ENCODE data around the gene TMEM178A. TPM values are rescaled to one million over a fixed set of nuclear protein-coding genes. Genes with fewer than 3 reads are reported as not detected.
A peak's percentile ranks its signal among the peaks of the same experiment; 100 is the strongest.

TMEM178A gene
- total and polyA plus RNA-seq, 12 donors, result 0.35 to 46.4 (median 3.3) TPM; not detected in 1

DNA sequence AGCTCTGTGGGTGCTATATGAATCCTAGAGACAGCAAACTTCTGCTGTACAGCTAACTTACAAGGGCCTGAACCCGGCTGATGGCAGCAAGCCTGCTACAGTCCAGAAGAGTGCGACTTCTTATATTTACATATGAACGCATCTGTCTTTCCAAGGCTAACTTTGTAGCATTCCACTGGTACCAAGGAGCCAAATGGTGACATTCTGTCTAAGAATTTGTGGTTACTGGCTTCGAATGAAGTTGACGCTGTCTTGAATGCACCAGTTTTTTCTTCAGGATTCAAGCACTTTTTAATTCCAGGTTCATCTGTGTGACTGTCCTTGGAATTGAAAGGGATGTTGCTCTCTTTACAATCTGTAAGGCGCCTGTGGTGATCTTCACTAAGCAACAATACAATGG lies 70.9 kb downstream of the TMEM178A start:
- WGBS, 4 donors, result 90 to 99% (median 94%) methylated on average over 6 of the region's 6 CpGs
- H3K4me1 ChIP-seq (replicated peaks in 1 of 2), result peaks cover 0 to 9% of the 10 kb centered on the region in 2 donors

DNA sequence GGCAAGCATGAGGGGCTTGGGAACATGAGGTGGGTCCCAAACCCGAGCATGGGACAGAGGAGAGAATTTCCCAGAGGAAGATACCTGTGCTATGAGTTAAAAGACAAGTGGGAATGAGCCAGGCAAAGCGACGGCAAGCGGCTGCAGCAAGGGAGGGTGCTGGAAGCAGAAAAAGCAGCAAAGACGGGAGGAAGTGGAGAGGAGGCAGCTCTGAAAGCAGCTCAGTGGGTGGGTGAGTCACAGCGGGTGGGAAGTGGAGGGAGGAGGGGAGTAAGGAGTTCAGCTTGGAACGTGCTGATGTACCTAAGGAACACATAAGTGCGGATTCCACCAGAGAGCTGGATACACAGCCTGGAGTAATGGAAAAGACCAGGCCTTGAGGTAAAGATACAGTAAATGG lies 71.9 kb downstream of the TMEM178A start:
- no peak overlapping the region for H3K4me3 ChIP-seq
- intact Hi-C loops (cut with DNase I), result no loop called here
- DNase-seq, result peak in 1 of 7 donors; percentile 30

More for the DNA sequence above, 70.9 kb downstream of the TMEM178A start:
- Histone ChIP-seq H3K36me3 (replicated peaks in 1 of 2) (peaks cover 0 to 8% of the 10 kb centered on the region in 2 donors), H3K9me3 (replicated peaks in 1 of 3) (no peaks in the 10 kb centered on the region), H3K27me3 (no peaks in the 10 kb centered on the region), H3K27ac (no peak overlapping the region), H3K4me3 (no peak overlapping the region)
- DNase-seq, result no peak
- TF ChIP-seq, protein P1, sequence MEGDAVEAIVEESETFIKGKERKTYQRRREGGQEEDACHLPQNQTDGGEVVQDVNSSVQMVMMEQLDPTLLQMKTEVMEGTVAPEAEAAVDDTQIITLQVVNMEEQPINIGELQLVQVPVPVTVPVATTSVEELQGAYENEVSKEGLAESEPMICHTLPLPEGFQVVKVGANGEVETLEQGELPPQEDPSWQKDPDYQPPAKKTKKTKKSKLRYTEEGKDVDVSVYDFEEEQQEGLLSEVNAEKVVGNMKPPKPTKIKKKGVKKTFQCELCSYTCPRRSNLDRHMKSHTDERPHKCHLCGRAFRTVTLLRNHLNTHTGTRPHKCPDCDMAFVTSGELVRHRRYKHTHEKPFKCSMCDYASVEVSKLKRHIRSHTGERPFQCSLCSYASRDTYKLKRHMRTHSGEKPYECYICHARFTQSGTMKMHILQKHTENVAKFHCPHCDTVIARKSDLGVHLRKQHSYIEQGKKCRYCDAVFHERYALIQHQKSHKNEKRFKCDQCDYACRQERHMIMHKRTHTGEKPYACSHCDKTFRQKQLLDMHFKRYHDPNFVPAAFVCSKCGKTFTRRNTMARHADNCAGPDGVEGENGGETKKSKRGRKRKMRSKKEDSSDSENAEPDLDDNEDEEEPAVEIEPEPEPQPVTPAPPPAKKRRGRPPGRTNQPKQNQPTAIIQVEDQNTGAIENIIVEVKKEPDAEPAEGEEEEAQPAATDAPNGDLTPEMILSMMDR (IDR thresholded peaks at IDR 0.05), result no peak
- no peak for TF ChIP-seq POLR2A (IDR thresholded peaks at IDR 0.05)
- intact Hi-C loops (cut with DNase I), result no loop called here

DNA sequence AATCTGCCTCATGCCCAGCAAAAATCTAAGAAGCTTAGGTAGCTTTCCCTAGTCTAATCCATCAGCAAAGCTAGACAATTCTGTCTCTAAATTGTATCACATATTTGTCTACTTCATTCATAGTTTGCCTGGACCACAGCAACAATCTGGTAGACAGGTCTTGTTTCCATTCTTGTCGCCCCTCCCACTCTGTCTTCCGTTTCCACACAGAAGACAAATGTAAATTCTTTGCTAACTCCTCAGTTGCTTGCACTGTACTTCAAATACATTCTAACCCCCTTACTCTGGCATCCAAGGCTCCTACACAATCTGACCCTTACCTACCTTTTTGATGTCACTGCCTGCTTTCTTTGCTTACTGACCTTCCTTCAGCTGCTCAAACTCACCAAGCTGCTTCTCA lies 73.2 kb downstream of the TMEM178A start:
- DNase-seq, result no peak
- no peak for TF ChIP-seq POLR2A (IDR thresholded peaks at IDR 0.05)
- TF ChIP-seq, protein P1 (IDR thresholded peaks at IDR 0.05), result no peak
- Histone ChIP-seq H3K36me3 (replicated peaks in 1 of 2) (peaks cover 0 to 8% of the 10 kb centered on the region in 2 donors), H3K27me3 (no peaks in the 10 kb centered on the region), H3K27ac (no peak overlapping the region), H3K4me1 (replicated peaks in 1 of 2) (peaks cover 0 to 7% of the 10 kb centered on the region in 2 donors), H3K4me3 (no peak overlapping the region), H3K9me3 (replicated peaks in 1 of 3) (no peaks in the 10 kb centered on the region)
- 90 to 98% (median 95%) methylated on average over 2 of the region's 2 CpGs for WGBS, 4 donors
- intact Hi-C loops (cut with DNase I), result no loop called here

More for the DNA sequence above, 71.9 kb downstream of the TMEM178A start:
- Histone ChIP-seq H3K27ac (no peak overlapping the region), H3K9me3 (replicated peaks in 1 of 3) (no peaks in the 10 kb centered on the region), H3K27me3 (no peaks in the 10 kb centered on the region), H3K36me3 (replicated peaks in 1 of 2) (peaks cover 0 to 8% of the 10 kb centered on the region in 2 donors), H3K4me1 (replicated peaks in 1 of 2) (peaks cover 0 to 9% of the 10 kb centered on the region in 2 donors)
- TF ChIP-seq POLR2A (IDR thresholded peaks at IDR 0.05), result no peak
- 73 to 89% (median 78%) methylated on average over 8 of the region's 8 CpGs for WGBS, 4 donors

GRCh38 chr2:39739386-39739785 lies 73.7 kb downstream of the TMEM178A start:
- Histone ChIP-seq H3K27me3 (no peaks in the 10 kb centered on the region), H3K36me3 (replicated peaks in 1 of 2) (peaks cover 0 to 8% of the 10 kb centered on the region in 2 donors), H3K4me1 (replicated peaks in 1 of 2) (peaks cover 0 to 3% of the 10 kb centered on the region in 2 donors), H3K27ac (no peak overlapping the region), H3K4me3 (no peak overlapping the region), H3K9me3 (replicated peaks in 1 of 3) (no peaks in the 10 kb centered on the region)
- TF ChIP-seq POLR2A (IDR thresholded peaks at IDR 0.05), result no peak
- TF ChIP-seq, protein P1 (IDR thresholded peaks at IDR 0.05), result no peak
- 65 to 71% (median 67%) methylated on average over 5 of the region's 5 CpGs for WGBS, 4 donors
- DNase-seq, result no peak
- intact Hi-C loops (cut with DNase I), result no loop called here

DNA sequence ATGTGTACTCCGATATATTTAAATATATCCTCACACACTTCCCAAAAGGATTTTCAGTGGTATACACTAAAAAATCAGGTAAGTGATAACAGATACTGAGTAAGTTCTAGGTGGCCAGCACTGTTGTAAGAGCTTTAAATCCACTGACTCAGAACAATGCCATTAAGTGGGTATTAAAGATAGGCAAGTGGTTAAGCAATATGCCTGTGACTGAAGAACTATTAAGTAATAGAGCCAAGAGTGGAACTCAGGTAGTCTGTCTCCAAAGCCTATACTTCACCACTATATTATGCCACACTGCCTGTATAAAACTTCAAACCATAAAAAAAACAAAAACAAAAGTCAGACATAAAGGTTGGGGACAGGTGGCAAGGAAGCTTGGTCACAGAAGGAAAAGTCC lies 76.2 kb downstream of the TMEM178A start:
- Histone ChIP-seq H3K27ac (no peak overlapping the region), H3K36me3 (replicated peaks in 1 of 2) (no peaks in the 10 kb centered on the region), H3K27me3 (no peaks in the 10 kb centered on the region), H3K9me3 (replicated peaks in 1 of 3) (no peaks in the 10 kb centered on the region), H3K4me3 (no peak overlapping the region), H3K4me1 (replicated peaks in 1 of 2) (no peaks in the 10 kb centered on the region)
- DNase-seq, result no peak
- TF ChIP-seq, protein P1 (IDR thresholded peaks at IDR 0.05), result no peak
- no peak for TF ChIP-seq POLR2A (IDR thresholded peaks at IDR 0.05)
- WGBS, 4 donors, result 95 to 100% (median 99%) methylated on average over 1 of the region's 1 CpG
- intact Hi-C loops (cut with DNase I), result no loop called here
